Endodermal cell (in vitro differentiated cells): ENCODE data around the gene CRTC3. TPM values are rescaled to one million over a fixed set of nuclear protein-coding genes. Genes with fewer than 3 reads are reported as not detected.

Experiments used
- DNase-seq: peaks from one replicate; pipeline ENCODE4 v3.0.0-alpha.2; 2017
- H3K27ac ChIP-seq: 2 replicates; pipeline ENCODE4 v1.5.1; 2013; ENCODE audit warnings: mild to moderate bottlenecking, low read depth, low read length, moderate library complexity
- H3K27me3 ChIP-seq: 2 replicates; pipeline ENCODE4 v1.6.1; 2013; ENCODE audit warnings: mild to moderate bottlenecking, low read length, moderate library complexity; ENCODE audit not compliant: insufficient read depth, control insufficient read depth, poor library complexity, severe bottlenecking
- H3K36me3 ChIP-seq: 2 replicates; pipeline ENCODE4 v1.7.0; 2013; ENCODE audit warnings: mild to moderate bottlenecking, low read length, moderate library complexity; ENCODE audit not compliant: control insufficient read depth, insufficient read depth
- H3K4me1 ChIP-seq: one replicate; pipeline ENCODE4 v1.7.0; 2013; ENCODE audit warnings: low read length; ENCODE audit not compliant: control insufficient read depth, insufficient read depth
- H3K4me3 ChIP-seq: 2 replicates; pipeline ENCODE4 v1.5.1; 2013; ENCODE audit warnings: mild to moderate bottlenecking, low read length, moderate library complexity
- H3K9ac ChIP-seq: 2 replicates; pipeline ENCODE4 v1.6.1; 2013; ENCODE audit warnings: mild to moderate bottlenecking, low read length, moderate library complexity; ENCODE audit not compliant: poor library complexity, severe bottlenecking; ENCODE audit errors: extremely low read depth
- H3K9me3 ChIP-seq: 2 replicates; pipeline ENCODE4 v1.6.1; 2013; ENCODE audit warnings: mild to moderate bottlenecking, low read length, moderate library complexity; ENCODE audit not compliant: control insufficient read depth
- H3K27ac Mint-ChIP-seq: 2 replicates; pipeline ENCODE4 v1.8.0; 2020; ENCODE audit warnings: mixed read lengths
- H3K27me3 Mint-ChIP-seq: 2 replicates; pipeline ENCODE4 v1.8.0; 2021; ENCODE audit warnings: mild to moderate bottlenecking, mixed read lengths; ENCODE audit not compliant: insufficient read depth
- H3K36me3 Mint-ChIP-seq: 2 replicates; pipeline ENCODE4 v1.8.0; 2020; ENCODE audit warnings: low read depth, mixed read lengths
- H3K4me1 Mint-ChIP-seq: 2 replicates; pipeline ENCODE4 v1.8.0; 2020; ENCODE audit warnings: mixed read lengths
- H3K4me3 Mint-ChIP-seq: 2 replicates; pipeline ENCODE4 v1.8.0; 2020; ENCODE audit warnings: mild to moderate bottlenecking, moderate library complexity, mixed read lengths
- H3K9me3 Mint-ChIP-seq: 2 replicates; pipeline ENCODE4 v1.8.0; 2020; ENCODE audit warnings: mild to moderate bottlenecking, mixed read lengths
- WGBS, 2 experiments: methylation state at CpG; one replicate each; pipeline versions ENCODE4 v1.1.5 to v1.1.7; 2013; ENCODE audit warnings: missing lambda C conversion rate in 2 of 2, mixed read lengths in 1 of 2; ENCODE audit not compliant: insufficient coverage in 1 of 2, insufficient read length in 1 of 2; 5-methylcytosine and 5-hydroxymethylcytosine counted together
- total RNA-seq, 2 donors: library from RNA; stranded (reverse); fragmentation: NEBNext Ultra II Directional in 1 of 2; extraction: Animal tissue kit (Norgen Biotek cat#: 25700) in 1 of 2; gene quantifications; 2 replicates in 1 of 2; 3 replicates in 1 of 2; pipeline ENCODE4 v1.2.1, GENCODE V29; 2021
- TF ChIP-seq, protein P1 (sequence below): fragments of 200-600 bp; sonication (generic); conservative IDR thresholded peaks from 2 replicates; pipeline ENCODE4 v1.5.0; 2021; ENCODE audit warnings: antibody characterized with exemption, mild to moderate bottlenecking

CRTC3 gene
- total RNA-seq, 2 donors from 2014 or later = 17.3 to 21.9 TPM

DNA sequence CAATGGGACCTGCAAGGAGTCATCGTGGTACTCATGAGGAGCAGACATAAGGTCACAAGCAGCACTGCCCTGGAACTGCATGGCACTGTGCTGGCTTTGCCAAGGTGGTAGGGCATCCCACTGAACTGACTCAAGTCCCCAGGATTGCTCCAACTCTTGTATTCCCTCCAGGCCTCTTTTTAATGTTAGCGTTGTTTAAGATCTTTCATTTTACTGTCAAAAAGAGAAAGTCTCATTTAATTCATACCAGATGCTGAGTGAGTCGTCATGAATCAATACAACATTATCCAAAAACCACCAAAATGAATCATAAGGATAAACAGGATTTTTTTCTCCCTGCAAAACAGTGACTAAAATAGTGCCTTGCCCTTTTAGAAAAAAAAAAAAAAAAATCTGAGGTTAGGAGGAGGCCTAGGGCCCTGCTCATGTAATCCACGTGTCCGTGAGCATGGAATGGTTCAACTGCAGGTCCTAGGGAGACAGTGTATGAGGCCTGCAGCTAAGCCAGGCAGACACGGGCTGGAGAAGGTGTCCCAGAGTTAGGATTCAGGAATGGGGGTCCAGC is 150.7 kb downstream of the CRTC3 start:
- no peak overlapping the region for H3K4me3 ChIP-seq
- no peak overlapping the region for H3K9ac ChIP-seq
- no peak for DNase-seq
- no peaks in the 10 kb centered on the region for H3K4me1 ChIP-seq
- Mint-ChIP-seq H3K4me3 (no peak overlapping the region), H3K27me3 (peaks cover 5% of the 10 kb centered on the region), H3K36me3 (no peaks in the 10 kb centered on the region), H3K27ac (no peak overlapping the region), H3K9me3 (no peaks in the 10 kb centered on the region), H3K4me1 (peaks cover 5% of the 10 kb centered on the region)
- TF ChIP-seq, protein P1, sequence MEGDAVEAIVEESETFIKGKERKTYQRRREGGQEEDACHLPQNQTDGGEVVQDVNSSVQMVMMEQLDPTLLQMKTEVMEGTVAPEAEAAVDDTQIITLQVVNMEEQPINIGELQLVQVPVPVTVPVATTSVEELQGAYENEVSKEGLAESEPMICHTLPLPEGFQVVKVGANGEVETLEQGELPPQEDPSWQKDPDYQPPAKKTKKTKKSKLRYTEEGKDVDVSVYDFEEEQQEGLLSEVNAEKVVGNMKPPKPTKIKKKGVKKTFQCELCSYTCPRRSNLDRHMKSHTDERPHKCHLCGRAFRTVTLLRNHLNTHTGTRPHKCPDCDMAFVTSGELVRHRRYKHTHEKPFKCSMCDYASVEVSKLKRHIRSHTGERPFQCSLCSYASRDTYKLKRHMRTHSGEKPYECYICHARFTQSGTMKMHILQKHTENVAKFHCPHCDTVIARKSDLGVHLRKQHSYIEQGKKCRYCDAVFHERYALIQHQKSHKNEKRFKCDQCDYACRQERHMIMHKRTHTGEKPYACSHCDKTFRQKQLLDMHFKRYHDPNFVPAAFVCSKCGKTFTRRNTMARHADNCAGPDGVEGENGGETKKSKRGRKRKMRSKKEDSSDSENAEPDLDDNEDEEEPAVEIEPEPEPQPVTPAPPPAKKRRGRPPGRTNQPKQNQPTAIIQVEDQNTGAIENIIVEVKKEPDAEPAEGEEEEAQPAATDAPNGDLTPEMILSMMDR = no peak
- H3K27me3 ChIP-seq = no peaks in the 10 kb centered on the region
- H3K9me3 ChIP-seq = no peaks in the 10 kb centered on the region
- no peak overlapping the region for H3K27ac ChIP-seq
- 81 to 84% methylated on average over 3 to 6 of the region's 6 CpGs for WGBS, 2 experiments
- H3K36me3 ChIP-seq = no peaks in the 10 kb centered on the region

GRCh38 chr15:90681056-90681455 is 151.3 kb downstream of the CRTC3 start:
- no peak for DNase-seq
- H3K9ac ChIP-seq = no peak overlapping the region
- Mint-ChIP-seq H3K27me3 (peaks cover 6% of the 10 kb centered on the region), H3K4me3 (no peak overlapping the region), H3K27ac (no peak overlapping the region), H3K9me3 (no peaks in the 10 kb centered on the region), H3K4me1 (peaks cover 5% of the 10 kb centered on the region), H3K36me3 (no peaks in the 10 kb centered on the region)
- TF ChIP-seq, protein P1 = no peak
- H3K4me1 ChIP-seq = no peaks in the 10 kb centered on the region
- no peaks in the 10 kb centered on the region for H3K27me3 ChIP-seq
- H3K4me3 ChIP-seq = no peak overlapping the region
- no peaks in the 10 kb centered on the region for H3K9me3 ChIP-seq
- H3K27ac ChIP-seq = no peak overlapping the region
- 92% methylated on average over 1 of the region's 1 CpG for WGBS, 2 experiments
- no peaks in the 10 kb centered on the region for H3K36me3 ChIP-seq

- no peaks in the 10 kb centered on the region for H3K4me1 ChIP-seq
- H3K9ac ChIP-seq = no peak overlapping the region
- no peaks in the 10 kb centered on the region for H3K9me3 Mint-ChIP-seq
These were observed 151.8 kb downstream of the CRTC3 start for GRCh38 chr15:90681480-90681879.

More at GRCh38 chr15:90681480-90681879, 151.8 kb downstream of the CRTC3 start:
- Mint-ChIP-seq H3K27ac (no peak overlapping the region), H3K27me3 (peaks cover 6% of the 10 kb centered on the region), H3K4me3 (no peak overlapping the region), H3K4me1 (peaks cover 5% of the 10 kb centered on the region), H3K36me3 (no peaks in the 10 kb centered on the region)
- Histone ChIP-seq H3K36me3 (no peaks in the 10 kb centered on the region), H3K9me3 (no peaks in the 10 kb centered on the region), H3K27ac (no peak overlapping the region), H3K27me3 (no peaks in the 10 kb centered on the region), H3K4me3 (no peak overlapping the region)
- WGBS, 2 experiments = 93 to 100% methylated on average over 5 to 9 of the region's 9 CpGs
- DNase-seq = no peak
- TF ChIP-seq, protein P1 = no peak
